Transverse colon (tissue), 4 donors: ENCODE data around the gene ATL2.

Source experiments
- EP300 ChIP-seq: sonication (generic); formaldehyde crosslinking; IDR thresholded peaks from one replicate; pipeline ENCODE4 v1.6.1; 2017; ENCODE audit warnings: antibody characterized with exemption, low read depth
- POLR2A ChIP-seq: fragments of 450-650 bp; IDR thresholded peaks from one replicate; pipeline ENCODE4 v1.6.1; 2016; ENCODE audit warnings: antibody characterized with exemption, mild to moderate bottlenecking, moderate library complexity
- POLR2AphosphoS5 ChIP-seq, 3 donors: sonication (generic); formaldehyde crosslinking; IDR thresholded peaks; one replicate each; pipeline ENCODE4 v1.6.1; 2016; ENCODE audit warnings: antibody characterized with exemption in 3 of 3
- TF ChIP-seq, protein P1 (sequence below), 5 experiments: fragments of 200-600 bp in 3 of 5; fragments of 450-650 bp in 2 of 5; sonication (generic) in 3 of 5; IDR thresholded peaks; 1 replicate in 2 of 5; 2 replicates in 3 of 5; pipeline ENCODE4 v1.5.1; 2016 to 2017; ENCODE audit warnings: antibody characterized with exemption in 5 of 5, inconsistent platforms in 3 of 5, mild to moderate bottlenecking in 2 of 5, moderate library complexity in 1 of 5

DNA sequence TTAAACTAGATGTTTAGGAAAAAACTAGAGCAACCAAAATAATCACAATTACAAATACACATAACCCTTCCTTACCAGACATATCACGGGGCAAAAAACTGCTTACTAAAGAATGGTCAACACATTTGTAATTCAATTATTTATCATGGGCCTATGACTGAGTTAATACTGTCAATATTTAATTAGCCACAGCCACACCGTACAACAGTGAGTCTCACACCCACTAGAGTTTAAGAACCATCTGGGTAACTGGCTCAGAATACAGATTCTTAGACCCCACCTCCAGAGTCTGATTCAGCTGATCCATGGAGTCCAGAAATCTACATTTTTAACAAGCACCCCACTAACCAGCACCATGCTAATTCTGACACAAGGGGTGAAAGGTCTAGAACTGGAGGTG lies 14.8 kb downstream of the ATL2 start:
- TF ChIP-seq, protein P1, sequence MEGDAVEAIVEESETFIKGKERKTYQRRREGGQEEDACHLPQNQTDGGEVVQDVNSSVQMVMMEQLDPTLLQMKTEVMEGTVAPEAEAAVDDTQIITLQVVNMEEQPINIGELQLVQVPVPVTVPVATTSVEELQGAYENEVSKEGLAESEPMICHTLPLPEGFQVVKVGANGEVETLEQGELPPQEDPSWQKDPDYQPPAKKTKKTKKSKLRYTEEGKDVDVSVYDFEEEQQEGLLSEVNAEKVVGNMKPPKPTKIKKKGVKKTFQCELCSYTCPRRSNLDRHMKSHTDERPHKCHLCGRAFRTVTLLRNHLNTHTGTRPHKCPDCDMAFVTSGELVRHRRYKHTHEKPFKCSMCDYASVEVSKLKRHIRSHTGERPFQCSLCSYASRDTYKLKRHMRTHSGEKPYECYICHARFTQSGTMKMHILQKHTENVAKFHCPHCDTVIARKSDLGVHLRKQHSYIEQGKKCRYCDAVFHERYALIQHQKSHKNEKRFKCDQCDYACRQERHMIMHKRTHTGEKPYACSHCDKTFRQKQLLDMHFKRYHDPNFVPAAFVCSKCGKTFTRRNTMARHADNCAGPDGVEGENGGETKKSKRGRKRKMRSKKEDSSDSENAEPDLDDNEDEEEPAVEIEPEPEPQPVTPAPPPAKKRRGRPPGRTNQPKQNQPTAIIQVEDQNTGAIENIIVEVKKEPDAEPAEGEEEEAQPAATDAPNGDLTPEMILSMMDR (IDR thresholded peaks at IDR 0.05): no peak
- no peak for TF ChIP-seq POLR2A
- no peak for TF ChIP-seq POLR2AphosphoS5 (IDR thresholded peaks at IDR 0.05)
- TF ChIP-seq EP300: no peak
